Right lobe of liver (tissue), 4 donors: Measurements from ENCODE around the gene MSH2.

Experiments
- CTCF ChIP-seq, 4 donors: fragments of 200-600 bp in 3 of 4; fragments of 450-650 bp in 1 of 4; IDR thresholded peaks; one replicate each; pipeline versions ENCODE4 v1.5.1 to v1.8.0; 2016 to 2022; ENCODE audit warnings: antibody characterized with exemption in 4 of 4, mild to moderate bottlenecking in 2 of 4
- POLR2A ChIP-seq: fragments of 450-650 bp; IDR thresholded peaks from one replicate; pipeline ENCODE4 v1.6.1; 2017; ENCODE audit warnings: antibody characterized with exemption, mild to moderate bottlenecking
- donor health status: DM: no; HTN: no; CAD: no.
- donor health status: DM: no; HTN: no; CAD: no.
- donor health status: DM: no; HTN: yes; CAD: no.

GRCh38 chr2:47525167-47525566 is 122.2 kb downstream of the MSH2 start:
- TF ChIP-seq CTCF (IDR thresholded peaks at IDR 0.05) = no peak
- TF ChIP-seq POLR2A = no peak
